Liver (tissue), 3 donors: Measurements from ENCODE around the gene JMJD6.

Experiments used
- ATF3 ChIP-seq: IDR thresholded peaks from 2 replicates; pipeline ENCODE4 v1.6.1; 2016; ENCODE audit warnings: antibody characterized with exemption
- EGR1 ChIP-seq, 2 donors: IDR thresholded peaks; 2 replicates each; pipeline ENCODE4 v1.6.1; 2016 to 2018; ENCODE audit warnings: antibody characterized with exemption in 2 of 2, low read depth in 2 of 2
- FOXA1 ChIP-seq: IDR thresholded peaks from 2 replicates; pipeline ENCODE4 v1.6.1; 2016; ENCODE audit warnings: antibody characterized with exemption
- GABPA ChIP-seq, 2 donors: IDR thresholded peaks in 1 of 2; conservative IDR thresholded peaks in 1 of 2; 2 replicates each; pipeline ENCODE4 v1.6.1; 2016; ENCODE audit warnings: antibody characterized with exemption in 2 of 2, mild to moderate bottlenecking in 1 of 2, moderate library complexity in 1 of 2
- JUND ChIP-seq, 2 donors: IDR thresholded peaks; 2 replicates each; pipeline ENCODE4 v1.6.1; 2016; ENCODE audit warnings: antibody characterized with exemption in 2 of 2
- MAX ChIP-seq: IDR thresholded peaks from 2 replicates; pipeline ENCODE4 v1.6.1; 2016; ENCODE audit warnings: antibody characterized with exemption
- RAD21 ChIP-seq, 2 donors: IDR thresholded peaks; 2 replicates each; pipeline ENCODE4 v1.6.1; 2016; ENCODE audit warnings: antibody characterized with exemption in 2 of 2, mild to moderate bottlenecking in 2 of 2
- REST ChIP-seq: IDR thresholded peaks from 2 replicates; pipeline ENCODE4 v1.6.1; 2016; ENCODE audit warnings: antibody characterized with exemption, mild to moderate bottlenecking
- RXRA ChIP-seq, 2 donors: IDR thresholded peaks; 2 replicates each; pipeline ENCODE4 v1.6.1; 2017 to 2018; ENCODE audit warnings: antibody characterized with exemption in 2 of 2, mild to moderate bottlenecking in 1 of 2
- SP1 ChIP-seq: IDR thresholded peaks from 2 replicates; pipeline ENCODE4 v1.6.1; 2018; ENCODE audit warnings: antibody characterized with exemption, mild to moderate bottlenecking
- TAF1 ChIP-seq: conservative IDR thresholded peaks from 2 replicates; pipeline ENCODE4 v1.6.1; 2016; ENCODE audit warnings: antibody characterized with exemption, mild to moderate bottlenecking
- YY1 ChIP-seq: IDR thresholded peaks from 2 replicates; pipeline ENCODE4 v1.6.1; 2016; ENCODE audit warnings: antibody characterized with exemption, mild to moderate bottlenecking
- ZBTB33 ChIP-seq: IDR thresholded peaks from 2 replicates; pipeline ENCODE4 v1.6.1; 2016; ENCODE audit warnings: antibody characterized with exemption
- TF ChIP-seq, protein P1 (sequence below): fragments of 150-350 bp; IDR thresholded peaks from 2 replicates; pipeline ENCODE4 v1.5.1; 2017; ENCODE audit warnings: improper control_type of control experiment, low read depth, low read length; ENCODE audit not compliant: missing input control
- donor health status: healthy.
- donor health status: healthy.

DNA sequence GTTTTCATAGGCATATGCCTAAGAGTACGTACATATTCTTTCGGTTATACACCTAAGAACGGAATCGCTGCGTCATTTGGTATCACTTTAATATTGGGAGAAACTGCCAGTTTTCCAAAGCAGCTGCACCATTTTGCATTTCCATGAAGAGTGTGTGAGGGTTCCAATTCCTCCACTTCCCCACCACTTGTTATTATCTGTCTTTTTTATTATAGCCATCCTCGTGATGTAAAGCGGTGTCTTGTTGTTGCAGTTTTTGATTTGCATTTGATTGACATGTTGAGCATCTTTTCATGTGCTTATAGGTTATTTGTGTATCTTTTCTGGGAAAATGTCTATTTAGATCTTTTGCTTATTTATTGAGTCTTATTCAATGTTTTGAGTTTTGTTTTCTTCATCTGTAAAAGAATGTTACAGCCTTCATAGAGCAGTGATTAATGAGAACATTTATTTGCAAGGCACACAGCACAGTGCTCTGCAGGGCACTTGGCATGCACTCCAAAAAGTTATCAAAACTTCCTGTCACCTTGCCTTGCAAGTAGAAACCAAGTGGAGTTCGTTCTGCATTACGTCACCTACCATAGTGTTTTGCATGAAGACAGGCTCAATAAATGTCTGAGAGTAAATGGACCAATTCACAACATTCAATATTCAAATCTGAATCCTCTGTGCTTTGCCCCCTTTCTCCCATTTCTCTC is 56.2 kb downstream of the JMJD6 start:
- TF ChIP-seq, protein P1, sequence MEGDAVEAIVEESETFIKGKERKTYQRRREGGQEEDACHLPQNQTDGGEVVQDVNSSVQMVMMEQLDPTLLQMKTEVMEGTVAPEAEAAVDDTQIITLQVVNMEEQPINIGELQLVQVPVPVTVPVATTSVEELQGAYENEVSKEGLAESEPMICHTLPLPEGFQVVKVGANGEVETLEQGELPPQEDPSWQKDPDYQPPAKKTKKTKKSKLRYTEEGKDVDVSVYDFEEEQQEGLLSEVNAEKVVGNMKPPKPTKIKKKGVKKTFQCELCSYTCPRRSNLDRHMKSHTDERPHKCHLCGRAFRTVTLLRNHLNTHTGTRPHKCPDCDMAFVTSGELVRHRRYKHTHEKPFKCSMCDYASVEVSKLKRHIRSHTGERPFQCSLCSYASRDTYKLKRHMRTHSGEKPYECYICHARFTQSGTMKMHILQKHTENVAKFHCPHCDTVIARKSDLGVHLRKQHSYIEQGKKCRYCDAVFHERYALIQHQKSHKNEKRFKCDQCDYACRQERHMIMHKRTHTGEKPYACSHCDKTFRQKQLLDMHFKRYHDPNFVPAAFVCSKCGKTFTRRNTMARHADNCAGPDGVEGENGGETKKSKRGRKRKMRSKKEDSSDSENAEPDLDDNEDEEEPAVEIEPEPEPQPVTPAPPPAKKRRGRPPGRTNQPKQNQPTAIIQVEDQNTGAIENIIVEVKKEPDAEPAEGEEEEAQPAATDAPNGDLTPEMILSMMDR = no peak
- TF ChIP-seq ATF3 (no peak), RAD21 (IDR thresholded peaks at IDR 0.05) (no peak), FOXA1 (no peak), SP1 (no peak), TAF1 (no peak), RXRA (IDR thresholded peaks at IDR 0.05) (no peak), ZBTB33 (no peak), GABPA (IDR thresholded peaks at IDR 0.05 in 1 of 2, conservative IDR thresholded peaks at IDR 0.05 in 1 of 2) (no peak), REST (no peak), MAX (no peak), EGR1 (IDR thresholded peaks at IDR 0.05; ENCODE audit: low read depth in 2 of 2) (no peak), YY1 (no peak), JUND (IDR thresholded peaks at IDR 0.05) (no peak)
